Fibroblast of lung (primary cell): ENCODE results near the gene AMOTL1. TPM values are rescaled to one million over a fixed set of nuclear protein-coding genes. Genes with fewer than 3 reads are reported as not detected.

ENCODE experiments used
- DNase-seq, 2 donors: peaks; one replicate each; pipeline versions ENCODE4 v3.0.0 to v3.0.0-alpha.2; 2010; ENCODE audit warnings: low read depth in 2 of 2
- H2AFZ ChIP-seq: 2 replicates; pipeline ENCODE4 v1.5.1; 2012; ENCODE audit warnings: low read length, control low read depth, inconsistent platforms
- H3K27ac ChIP-seq: 2 replicates; pipeline ENCODE4 v1.5.1; 2011; ENCODE audit warnings: low read length, control low read depth; ENCODE audit not compliant: insufficient read depth
- H3K27me3 ChIP-seq: 2 replicates; pipeline ENCODE4 v1.5.1; 2011; ENCODE audit warnings: mild to moderate bottlenecking, low read length; ENCODE audit not compliant: control insufficient read depth, insufficient read depth
- H3K36me3 ChIP-seq: 2 replicates; pipeline ENCODE4 v1.5.1; 2011; ENCODE audit warnings: low read length; ENCODE audit not compliant: control insufficient read depth, insufficient read depth
- H3K4me1 ChIP-seq: 2 replicates; pipeline ENCODE4 v1.5.1; 2011; ENCODE audit warnings: low read length; ENCODE audit not compliant: control insufficient read depth, insufficient read depth; ENCODE audit errors: extremely low read depth
- H3K4me2 ChIP-seq: 2 replicates; pipeline ENCODE4 v1.5.1; 2011; ENCODE audit warnings: low read length, control low read depth; ENCODE audit not compliant: insufficient read depth; ENCODE audit errors: extremely low read depth
- H3K4me3 ChIP-seq, 4 experiments: fragments of 200-600 bp in 1 of 4; sonication (generic) in 1 of 4; replicated peaks in 1 of 4; 2 replicates each; pipeline ENCODE4 v1.5.1; 2011 to 2016; ENCODE audit warnings: low read length in 4 of 4, low read depth in 3 of 4, mild to moderate bottlenecking in 3 of 4, control low read depth in 2 of 4, inconsistent platforms in 1 of 4, mixed read lengths in 1 of 4; ENCODE audit not compliant: insufficient read depth in 1 of 4; ENCODE audit errors: control extremely low read depth in 1 of 4
- H3K79me2 ChIP-seq: 2 replicates; pipeline ENCODE4 v1.5.1; 2012; ENCODE audit warnings: mild to moderate bottlenecking, low read length, inconsistent platforms; ENCODE audit not compliant: control insufficient read depth, insufficient read depth
- H3K9ac ChIP-seq: 2 replicates; pipeline ENCODE4 v1.5.1; 2011; ENCODE audit warnings: mild to moderate bottlenecking, low read length, control low read depth; ENCODE audit not compliant: insufficient read depth
- H3K9me3 ChIP-seq: 2 replicates; pipeline ENCODE4 v1.5.1; 2012; ENCODE audit warnings: low read depth, low read length; ENCODE audit not compliant: control insufficient read depth, insufficient read depth
- H4K20me1 ChIP-seq: 2 replicates; pipeline ENCODE4 v1.5.1; 2011; ENCODE audit warnings: low read length; ENCODE audit not compliant: control insufficient read depth, insufficient read depth; ENCODE audit errors: extremely low read depth
- CTCF ChIP-seq, 2 donors: IDR thresholded peaks in 1 of 2; conservative IDR thresholded peaks in 1 of 2; 1 replicate in 1 of 2; 2 replicates in 1 of 2; pipeline ENCODE4 v1.5.1; 2011 to 2012; ENCODE audit warnings: low read length in 2 of 2, control low read depth in 1 of 2, inconsistent platforms in 1 of 2, low read depth in 1 of 2, mild to moderate bottlenecking in 1 of 2
- EZH2 ChIP-seq: IDR thresholded peaks from 2 replicates; pipeline ENCODE4 v1.5.1; 2012; ENCODE audit warnings: low read length, control low read depth, mild to moderate bottlenecking; ENCODE audit errors: missing control alignments
- polyA plus RNA-seq, 2 donors: library from polyadenylated mRNA; depleted of rRNA in 1 of 2; stranded (reverse) in 1 of 2; unstranded in 1 of 2; fragments of >200 nt; gene quantifications; 2 replicates each; pipeline ENCODE4 v1.2.1, GENCODE V29; 2011 to 2012; ENCODE audit warnings: missing spikeins in 1 of 2
- total RNA-seq: library from RNA; depleted of rRNA; stranded (reverse); fragments of >200 nt; gene quantifications from 2 replicates; pipeline ENCODE4 v1.2.1, GENCODE V29; 2014

The AMOTL1 gene
- total and polyA plus RNA-seq, 2 donors (not counting 1 experiment from before 2014, with no cell fraction given): 38.0 to 63.7 TPM

- H3K4me1 ChIP-seq: peaks cover 19% of the 10 kb centered on the region
- TF ChIP-seq CTCF (conservative IDR thresholded peaks at IDR 0.05 in 1 of 2, IDR thresholded peaks at IDR 0.05 in 1 of 2; ENCODE audit: low read depth in 1 of 2, low read length in 2 of 2) (no peak), EZH2 (no peak)
- H3K4me3 ChIP-seq: no peak overlapping the region
- H4K20me1 ChIP-seq: no peaks in the 10 kb centered on the region
- no peak for DNase-seq
- peaks cover 16% of the 10 kb centered on the region for H3K36me3 ChIP-seq
- H3K27ac ChIP-seq: no peak overlapping the region
- H3K27me3 ChIP-seq: no peaks in the 10 kb centered on the region
- H2AFZ ChIP-seq: no peak overlapping the region
- H3K79me2 ChIP-seq: peaks cover 56% of the 10 kb centered on the region
- H3K9ac ChIP-seq: no peak overlapping the region
- no peak overlapping the region for H3K4me2 ChIP-seq
- H3K9me3 ChIP-seq: no peaks in the 10 kb centered on the region
Measured at GRCh38 chr11:94802501-94802900, 34.3 kb downstream of the AMOTL1 start.

GRCh38 chr11:94803491-94803890, 35.3 kb downstream of the AMOTL1 start:
- Histone ChIP-seq H3K4me2 (no peak overlapping the region), H3K4me1 (peaks cover 22% of the 10 kb centered on the region), H4K20me1 (no peaks in the 10 kb centered on the region), H3K4me3 (no peak overlapping the region), H3K36me3 (peaks cover 16% of the 10 kb centered on the region), H2AFZ (no peak overlapping the region), H3K27ac (peak overlapping the region; percentile 31), H3K79me2 (peaks cover 47% of the 10 kb centered on the region), H3K9ac (no peak overlapping the region), H3K27me3 (no peaks in the 10 kb centered on the region), H3K9me3 (no peaks in the 10 kb centered on the region)
- TF ChIP-seq EZH2 (no peak), CTCF (conservative IDR thresholded peaks at IDR 0.05 in 1 of 2, IDR thresholded peaks at IDR 0.05 in 1 of 2; ENCODE audit: low read depth in 1 of 2, low read length in 2 of 2) (no peak)
- DNase-seq: peak in 1 of 2 donors; percentile 45

- no peak overlapping the region for H3K27ac ChIP-seq
- no peaks in the 10 kb centered on the region for H3K27me3 ChIP-seq
- H3K36me3 ChIP-seq: peaks cover 9% of the 10 kb centered on the region
- no peak overlapping the region for H2AFZ ChIP-seq
- H3K9me3 ChIP-seq: no peaks in the 10 kb centered on the region
- DNase-seq: no peak
- no peak overlapping the region for H3K4me2 ChIP-seq
- TF ChIP-seq CTCF (conservative IDR thresholded peaks at IDR 0.05 in 1 of 2, IDR thresholded peaks at IDR 0.05 in 1 of 2; ENCODE audit: low read depth in 1 of 2, low read length in 2 of 2) (no peak), EZH2 (no peak)
- no peak overlapping the region for H3K9ac ChIP-seq
- H4K20me1 ChIP-seq: no peaks in the 10 kb centered on the region
- H3K4me3 ChIP-seq: no peak overlapping the region
- peaks cover 46% of the 10 kb centered on the region for H3K79me2 ChIP-seq
- peaks cover 28% of the 10 kb centered on the region for H3K4me1 ChIP-seq
Measured at GRCh38 chr11:94804874-94805273, 36.7 kb downstream of the AMOTL1 start.
